Measurements from ENCODE around the gene IGF1R.

DNA sequence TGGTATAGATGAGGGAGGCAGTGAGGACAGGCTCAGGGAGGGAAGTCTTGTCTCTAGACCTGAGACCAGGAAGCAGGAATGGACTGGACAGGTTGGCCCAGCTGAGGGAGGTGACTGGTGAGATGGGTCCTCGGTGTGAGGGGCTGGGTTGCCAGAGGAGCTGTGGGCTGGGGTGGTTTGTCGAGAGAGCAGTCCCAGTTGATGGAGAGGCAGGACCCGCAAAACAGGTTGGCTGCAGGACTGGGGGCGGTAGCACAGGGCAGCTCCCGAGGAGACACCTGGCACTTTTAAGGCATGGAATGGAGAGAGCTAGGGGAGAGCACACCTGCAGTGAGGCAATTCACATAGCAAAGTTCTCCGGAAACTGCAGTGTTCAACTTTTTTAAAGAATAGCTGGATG lies 14.7 kb downstream of the IGF1R start:
- no peak for TF ChIP-seq CTCF (conservative IDR thresholded peaks at IDR 0.05; ENCODE audit: low read depth, low read length)
- no peak for TF ChIP-seq EZH2 (IDR thresholded peaks at IDR 0.05; ENCODE audit: low read length, unreplicated experiment)
